ENCODE measurements around the gene NSG1. TPM values are rescaled to one million over a fixed set of nuclear protein-coding genes. Genes with fewer than 3 reads are reported as not detected.

Gene NSG1
- total and polyA plus RNA-seq, 2 of the 8 experiments (the other 6 are each of a cell fraction or from before 2014, with no cell fraction given) = 35.7 to 61.4 TPM

DNA sequence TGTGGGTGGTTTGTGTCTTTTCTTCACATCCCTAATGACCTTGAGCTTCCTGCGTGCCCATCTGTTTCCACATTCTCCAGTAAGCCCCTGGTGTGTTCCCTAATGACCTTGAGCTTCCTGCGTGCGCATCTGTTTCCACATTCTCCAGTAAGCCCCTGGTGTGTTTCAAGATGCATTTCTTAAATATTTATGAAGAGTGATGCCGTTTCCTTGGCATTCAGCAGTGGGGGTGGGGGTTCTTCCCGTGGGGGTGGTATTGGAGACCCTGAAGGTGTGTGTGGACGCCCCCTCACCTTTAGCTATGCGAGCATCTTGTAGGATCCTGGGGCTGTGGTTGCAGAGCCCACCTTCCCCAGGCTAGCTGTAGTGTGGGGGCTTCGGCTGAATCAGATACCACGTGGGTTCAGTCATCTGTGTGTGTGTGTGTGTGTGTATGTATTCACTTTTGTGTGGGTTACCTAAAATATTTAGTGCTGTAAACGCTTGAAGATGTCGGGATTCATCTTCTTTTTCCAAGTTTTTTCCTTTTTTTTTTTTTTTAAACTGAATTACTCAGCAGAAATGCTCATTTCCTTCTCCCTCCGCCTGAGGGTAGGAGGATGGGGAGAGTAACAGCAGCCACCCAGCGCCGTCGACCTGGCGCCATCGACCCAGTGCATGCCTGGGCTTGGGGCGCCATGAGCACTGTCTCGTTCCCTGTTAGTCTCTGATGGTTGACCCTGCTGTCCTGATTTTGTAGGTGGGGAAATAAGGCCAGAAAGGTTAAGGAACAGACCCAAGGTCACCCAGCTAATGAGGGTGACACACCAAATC is 9.9 kb downstream of the NSG1 start:
- Histone ChIP-seq H3K4ac (replicated peaks; ENCODE audit: insufficient read length, low read depth, low read length) (no peak overlapping the region), H3K18ac (ENCODE audit: extremely low read depth, low read length) (peak overlapping the region; percentile 60; the same call in 1 of the 2 replicates), H2BK15ac (ENCODE audit: low read length) (0 out of 2 replicates have a peak overlapping the region, but pooled peaks have one; percentile 72), H2AK5ac (ENCODE audit: low read depth, low read length) (peak overlapping the region; percentile 86; the same call in 1 of the 2 replicates), H2BK120ac (replicated peaks; ENCODE audit: low read depth, low read length) (no peak overlapping the region), H2AFZ (ENCODE audit: low read length) (no peak overlapping the region), H3K9me3 (ENCODE audit: insufficient read depth in 2 of 2, low read depth in 1 of 2, low read length in 1 of 2) (no peaks in the 10 kb centered on the region), H3K14ac (ENCODE audit: insufficient read length) (no peak overlapping the region), H3K23me2 (ENCODE audit: low read depth, low read length) (no peaks in the 10 kb centered on the region), H3K27ac (ENCODE audit: low read depth, low read length) (no peak overlapping the region), H4K8ac (ENCODE audit: extremely low read depth, insufficient read depth, low read length) (no peak overlapping the region), H3K56ac (replicated peaks; ENCODE audit: insufficient read length, low read depth, low read length) (no peak overlapping the region), H3K4me2 (ENCODE audit: insufficient read depth in 1 of 2, low read depth in 2 of 2, low read length in 2 of 2) (no peak overlapping the region), H3K4me3 (ENCODE audit: extremely low read depth in 1 of 4, insufficient read depth in 2 of 4, low read depth in 3 of 4, low read length in 4 of 4) (no peak overlapping the region), H3K9ac (replicated peaks in 1 of 4; ENCODE audit: extremely low read depth in 1 of 4, low read depth in 3 of 4, low read length in 3 of 4) (no peak overlapping the region), H4K5ac (ENCODE audit: insufficient read length, low read depth, low read length) (no peak overlapping the region), H3K27me3 (replicated peaks in 1 of 4; ENCODE audit: control insufficient read depth in 3 of 4, extremely low read depth in 1 of 4, insufficient read depth in 3 of 4, low read length in 3 of 4) (no peaks in the 10 kb centered on the region), H3K79me2 (ENCODE audit: control insufficient read depth in 1 of 2, insufficient read depth in 2 of 2, low read length in 2 of 2) (no peaks in the 10 kb centered on the region), H3K36me3 (ENCODE audit: control insufficient read depth in 2 of 4, insufficient read depth in 4 of 4, low read length in 3 of 4) (peaks cover 2 to 8% (median 7%) of the 10 kb centered on the region in 4 experiments; a peak in 6 of 8 replicates), H4K91ac (replicated peaks; ENCODE audit: insufficient read length, low read length) (peak overlapping the region; percentile 70), H2BK12ac (ENCODE audit: low read depth, low read length) (peak overlapping the region; percentile 95), H3K79me1 (ENCODE audit: low read depth, low read length) (peaks cover 2% of the 10 kb centered on the region; the same call in 1 of the 2 replicates), H2BK20ac (ENCODE audit: low read length) (peak overlapping the region; percentile 72; the same call in 1 of the 2 replicates), H3K23ac (ENCODE audit: insufficient read length) (no peak overlapping the region), H2BK5ac (ENCODE audit: low read depth, low read length) (peak overlapping the region; percentile 95), H3K4me1 (replicated peaks in 1 of 4; ENCODE audit: control insufficient read depth in 3 of 4, insufficient read depth in 4 of 4, low read length in 3 of 4) (peaks cover 0 to 8% (median 5%) of the 10 kb centered on the region in 4 experiments; a peak in 4 of 7 replicates), H4K20me1 (replicated peaks in 1 of 2; ENCODE audit: control insufficient read depth in 1 of 2, insufficient read depth in 2 of 2, low read length in 2 of 2) (peaks cover 0 to 6% of the 10 kb centered on the region in 2 experiments)
- peak in 1 of 2 experiments; percentile 17 for DNase-seq (ENCODE audit: low read depth in 1 of 2, low spot score in 2 of 2)
- ChIA-PET CTCF (ENCODE audit: partially characterized antibody) (interaction anchor here (0.6 to 3.7 kb wide), 10 partner anchors 9 to 1002 kb away, joined by 3 to 17 read pairs (median 4); no protein-coding TSS in a partner anchor), POLR2A (ENCODE audit: partially characterized antibody) (interaction anchor here (1.3 kb wide), 1 partner anchor 17 kb away, joined by 3 read pairs; no protein-coding TSS in a partner anchor)
- no peak for FAIRE-seq
- TF ChIP-seq TEAD4 (IDR thresholded peaks at IDR 0.05; ENCODE audit: low read depth, low read length) (peak; percentile 12; the same call in 1 of the 2 replicates), SP2 (IDR thresholded peaks at IDR 0.05; ENCODE audit: low read length) (no peak)
- TF ChIP-seq, protein P1, sequence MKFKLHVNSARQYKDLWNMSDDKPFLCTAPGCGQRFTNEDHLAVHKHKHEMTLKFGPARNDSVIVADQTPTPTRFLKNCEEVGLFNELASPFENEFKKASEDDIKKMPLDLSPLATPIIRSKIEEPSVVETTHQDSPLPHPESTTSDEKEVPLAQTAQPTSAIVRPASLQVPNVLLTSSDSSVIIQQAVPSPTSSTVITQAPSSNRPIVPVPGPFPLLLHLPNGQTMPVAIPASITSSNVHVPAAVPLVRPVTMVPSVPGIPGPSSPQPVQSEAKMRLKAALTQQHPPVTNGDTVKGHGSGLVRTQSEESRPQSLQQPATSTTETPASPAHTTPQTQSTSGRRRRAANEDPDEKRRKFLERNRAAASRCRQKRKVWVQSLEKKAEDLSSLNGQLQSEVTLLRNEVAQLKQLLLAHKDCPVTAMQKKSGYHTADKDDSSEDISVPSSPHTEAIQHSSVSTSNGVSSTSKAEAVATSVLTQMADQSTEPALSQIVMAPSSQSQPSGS (IDR thresholded peaks at IDR 0.05; ENCODE audit: low read length) = no peak
- 82% methylated on average over 18 of the region's 19 CpGs; no CpG with 5 or more reads in 1 of the 2 experiments for WGBS, 2 experiments (ENCODE audit: extremely low coverage in 1 of 2, insufficient coverage in 1 of 2, insufficient read length in 1 of 2, insufficient replicate concordance in 2 of 2, low coverage in 1 of 2, low lambda C conversion rate in 2 of 2, missing lambda C conversion rate in 1 of 2)

Data from H1 (cell line).